GM19099 (cell line): Measurements from ENCODE around the gene NELFE.

Source experiments
- POLR2A ChIP-seq: IDR thresholded peaks from 3 replicates; pipeline ENCODE4 v1.6.1; 2011; ENCODE audit warnings: low read depth; ENCODE audit not compliant: insufficient read length; ENCODE audit errors: extremely low read depth

The NELFE gene

GRCh38 chr6:31968326-31968725 lies 9.6 kb upstream of the NELFE start:
- TF ChIP-seq POLR2A, result no peak

GRCh38 chr6:31967926-31968320 lies 9.2 kb upstream of the NELFE start:
- no peak for TF ChIP-seq POLR2A

- TF ChIP-seq POLR2A, result no peak
These were observed 8.5 kb upstream of the NELFE start for GRCh38 chr6:31966997-31967925.

DNA sequence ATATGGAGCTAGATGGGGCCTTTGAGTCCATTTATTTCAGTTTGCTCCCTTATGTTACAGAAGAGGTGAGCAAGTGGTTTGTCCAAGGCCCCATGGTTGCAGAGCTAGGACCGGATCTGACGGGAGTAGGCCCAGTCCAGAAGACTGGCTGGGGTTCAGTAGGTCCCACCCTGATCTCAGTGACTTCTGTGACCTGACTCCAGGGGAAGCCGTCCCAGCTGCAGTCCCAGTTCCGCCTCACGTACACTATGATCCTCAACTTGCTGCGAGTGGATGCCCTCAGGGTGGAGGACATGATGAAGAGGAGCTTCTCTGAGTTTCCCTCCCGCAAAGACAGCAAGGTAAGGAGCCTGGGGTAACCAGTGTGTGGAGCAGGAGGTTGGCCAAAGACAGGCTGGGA lies 7.7 kb upstream of the NELFE start:
- no peak for TF ChIP-seq POLR2A

GRCh38 chr6:31965700-31966099 lies 6.9 kb upstream of the NELFE start:
- TF ChIP-seq POLR2A, result no peak

DNA sequence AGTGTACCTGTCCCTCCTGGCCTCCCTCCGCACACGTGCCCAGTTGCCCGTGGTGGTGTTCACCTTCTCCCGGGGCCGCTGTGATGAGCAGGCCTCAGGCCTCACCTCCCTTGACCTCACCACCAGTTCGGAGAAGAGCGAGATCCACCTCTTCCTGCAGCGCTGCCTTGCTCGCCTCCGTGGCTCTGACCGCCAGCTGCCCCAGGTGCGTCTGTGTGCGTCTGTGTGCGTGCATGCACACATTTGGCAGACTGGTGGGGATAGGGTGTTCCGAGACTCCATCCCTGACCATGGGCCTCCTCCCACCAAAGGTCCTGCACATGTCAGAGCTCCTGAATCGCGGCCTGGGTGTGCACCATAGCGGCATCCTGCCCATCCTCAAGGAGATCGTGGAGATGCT lies 5.2 kb upstream of the NELFE start:
- TF ChIP-seq POLR2A, result no peak

GRCh38 chr6:31961616-31962015 lies 2.8 kb upstream of the NELFE start:
- TF ChIP-seq POLR2A, result no peak

DNA sequence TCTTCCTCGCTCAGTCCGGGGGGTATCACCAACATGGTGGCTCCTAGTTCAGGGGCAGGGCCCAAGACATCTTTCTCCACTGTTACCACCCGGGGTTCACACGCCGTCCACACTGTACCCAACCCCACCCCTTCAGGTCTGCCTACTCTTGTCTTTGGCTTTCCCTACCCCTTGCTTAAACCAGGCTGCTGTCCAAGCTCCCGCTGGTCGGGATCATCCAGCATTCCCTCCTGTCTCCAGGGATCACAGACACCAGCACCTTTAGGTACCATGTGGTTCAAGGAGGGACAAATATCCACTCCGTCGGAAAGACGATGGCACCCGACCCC lies 395 bp downstream of the NELFE start:
- no peak for TF ChIP-seq POLR2A

- TF ChIP-seq POLR2A, result no peak
These were observed 2.0 kb downstream of the NELFE start for GRCh38 chr6:31956796-31957195.

DNA sequence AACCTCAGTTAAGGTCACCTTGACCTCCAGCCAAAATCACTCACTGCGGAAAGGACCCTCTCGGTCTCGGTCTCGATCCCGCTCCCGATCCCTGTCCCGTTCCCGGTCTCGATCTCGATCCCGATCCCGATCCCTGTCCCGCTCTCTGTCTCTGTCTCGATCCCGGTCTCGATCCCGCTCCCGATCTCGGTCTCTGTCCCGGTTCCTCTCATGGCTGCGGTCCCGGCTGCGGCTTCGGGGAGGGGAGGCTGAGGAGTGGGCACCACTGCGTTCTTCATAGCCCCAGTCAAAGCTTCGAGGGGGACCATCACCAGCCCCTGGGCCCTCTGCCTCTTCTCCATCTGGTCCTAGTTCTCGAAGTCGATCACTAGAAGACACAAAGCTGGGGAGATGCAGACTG lies 4.3 kb downstream of the NELFE start:
- no peak for TF ChIP-seq POLR2A

DNA sequence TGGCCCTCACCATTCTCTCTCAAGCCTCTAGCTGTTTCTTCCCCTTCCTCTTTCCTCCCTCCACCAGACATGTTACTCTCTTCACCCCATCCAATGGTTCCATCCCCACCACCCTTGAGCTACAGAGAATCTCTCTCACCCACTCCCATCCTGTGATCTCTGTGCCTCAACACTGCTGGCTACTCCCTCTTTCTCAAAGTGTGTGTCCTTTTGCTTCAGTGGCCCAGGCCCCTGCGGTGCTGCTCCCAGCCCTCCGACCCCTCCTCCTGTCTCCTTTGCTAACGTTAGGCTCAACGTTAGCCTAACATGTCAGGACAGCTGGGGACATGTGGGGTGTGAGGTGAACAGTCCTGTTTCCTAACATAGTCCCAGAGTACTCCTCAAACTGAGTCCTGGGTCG lies 5.9 kb downstream of the NELFE start:
- no peak for TF ChIP-seq POLR2A

- TF ChIP-seq POLR2A, result no peak
These were observed 6.5 kb downstream of the NELFE start for GRCh38 chr6:31952140-31952805.

GRCh38 chr6:31949926-31950548 lies 8.7 kb downstream of the NELFE start:
- no peak for TF ChIP-seq POLR2A

DNA sequence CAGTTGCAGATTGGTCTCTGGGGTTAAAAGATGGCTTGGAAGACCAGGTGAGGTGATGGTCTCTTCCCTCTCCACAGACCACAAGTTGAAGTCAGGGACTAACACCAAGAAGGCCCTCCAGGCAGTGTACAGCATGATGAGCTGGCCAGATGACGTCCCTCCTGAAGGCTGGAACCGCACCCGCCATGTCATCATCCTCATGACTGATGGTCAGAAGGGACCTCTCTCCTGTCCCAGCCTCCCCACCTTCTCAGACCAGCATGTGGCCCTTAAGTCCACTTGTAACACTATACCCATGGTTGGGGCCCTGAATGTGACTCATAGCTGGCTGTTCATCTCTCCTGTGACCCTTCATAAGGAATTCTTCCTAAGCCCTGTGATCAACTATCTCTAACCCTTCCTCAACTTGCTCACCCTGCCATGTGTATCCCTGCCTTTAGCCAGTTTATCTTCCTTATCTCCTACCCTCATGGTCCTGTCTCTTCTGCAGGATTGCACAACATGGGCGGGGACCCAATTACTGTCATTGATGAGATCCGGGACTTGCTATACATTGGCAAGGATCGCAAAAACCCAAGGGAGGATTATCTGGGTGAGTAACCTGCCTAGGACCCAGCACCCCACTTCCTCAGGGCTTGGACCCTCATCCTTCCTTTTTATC lies 9.9 kb downstream of the NELFE start:
- no peak for TF ChIP-seq POLR2A

DNA sequence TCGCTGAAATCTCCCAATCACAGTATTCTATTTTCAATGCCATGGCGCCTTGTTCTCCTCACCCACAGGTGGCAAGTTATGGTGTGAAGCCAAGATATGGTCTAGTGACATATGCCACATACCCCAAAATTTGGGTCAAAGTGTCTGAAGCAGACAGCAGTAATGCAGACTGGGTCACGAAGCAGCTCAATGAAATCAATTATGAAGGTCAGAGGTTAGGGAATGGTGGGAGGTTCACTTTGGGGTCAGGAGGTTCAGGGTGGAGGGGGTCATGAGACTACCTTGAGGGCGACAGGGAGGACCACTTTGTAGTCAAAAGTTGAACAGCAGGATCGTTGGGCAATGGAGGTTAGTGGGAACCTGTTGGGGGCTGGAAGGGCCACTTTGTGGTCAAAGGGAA lies 10.5 kb downstream of the NELFE start:
- no peak for TF ChIP-seq POLR2A

- TF ChIP-seq POLR2A, result no peak
These were observed 10.9 kb downstream of the NELFE start for GRCh38 chr6:31947864-31948263.

DNA sequence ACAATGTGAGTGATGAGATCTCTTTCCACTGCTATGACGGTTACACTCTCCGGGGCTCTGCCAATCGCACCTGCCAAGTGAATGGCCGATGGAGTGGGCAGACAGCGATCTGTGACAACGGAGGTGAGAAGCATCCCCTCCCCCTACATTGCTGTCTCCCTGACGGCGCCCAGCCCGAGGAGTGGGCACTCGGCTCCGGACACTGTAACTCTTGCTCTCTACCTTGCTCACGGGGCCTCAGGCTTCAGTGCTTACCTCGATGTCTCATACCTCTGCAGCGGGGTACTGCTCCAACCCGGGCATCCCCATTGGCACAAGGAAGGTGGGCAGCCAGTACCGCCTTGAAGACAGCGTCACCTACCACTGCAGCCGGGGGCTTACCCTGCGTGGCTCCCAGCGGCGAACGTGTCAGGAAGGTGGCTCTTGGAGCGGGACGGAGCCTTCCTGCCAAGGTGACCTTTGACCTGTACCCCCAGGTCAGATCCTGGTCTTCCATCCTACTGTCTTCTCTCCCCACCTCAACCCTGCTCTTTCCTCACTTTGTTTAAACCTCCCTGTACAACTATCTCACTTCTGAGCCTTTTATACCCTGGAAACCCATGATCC lies 11.6 kb downstream of the NELFE start:
- no peak for TF ChIP-seq POLR2A
